A673 (cell line): ENCODE results near the gene DENND5B.

Source experiments
- EZH2 ChIP-seq: fragments of 200-600 bp; sonication (generic); IDR thresholded peaks from 2 replicates; pipeline ENCODE4 v1.6.1; 2017; ENCODE audit warnings: borderline replicate concordance, low read depth, mild to moderate bottlenecking, mixed read lengths, antibody characterized with exemption, low read length; ENCODE audit not compliant: poor library complexity, severe bottlenecking
- TF ChIP-seq, protein P1 (sequence below): fragments of 300-800, 200-600 bp; sonication (generic); conservative IDR thresholded peaks from 2 replicates; pipeline ENCODE4 v1.5.1; 2017; ENCODE audit warnings: low read depth, mild to moderate bottlenecking, antibody characterized with exemption, low read length, moderate library complexity, mixed read lengths

DNA sequence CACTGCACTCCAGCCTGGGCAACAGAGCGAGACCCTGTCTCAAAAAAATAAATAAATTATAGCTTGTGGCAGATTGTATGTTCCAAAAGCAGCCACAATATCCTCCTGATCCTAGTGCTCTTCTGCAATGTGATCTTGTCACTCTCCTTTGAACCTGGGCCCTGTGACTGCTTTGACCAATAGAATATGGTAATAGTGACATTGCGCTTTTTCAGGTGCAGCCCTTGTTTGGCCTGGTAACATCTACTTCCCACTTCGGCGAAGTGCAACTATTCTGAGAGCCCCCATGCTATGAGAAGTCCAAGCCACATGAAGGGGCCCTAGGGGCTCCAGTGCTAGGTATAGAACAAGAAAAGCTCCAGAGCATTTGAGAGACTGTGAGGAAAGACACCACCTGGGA, 31.1 kb upstream of the DENND5B start:
- TF ChIP-seq, protein P1, sequence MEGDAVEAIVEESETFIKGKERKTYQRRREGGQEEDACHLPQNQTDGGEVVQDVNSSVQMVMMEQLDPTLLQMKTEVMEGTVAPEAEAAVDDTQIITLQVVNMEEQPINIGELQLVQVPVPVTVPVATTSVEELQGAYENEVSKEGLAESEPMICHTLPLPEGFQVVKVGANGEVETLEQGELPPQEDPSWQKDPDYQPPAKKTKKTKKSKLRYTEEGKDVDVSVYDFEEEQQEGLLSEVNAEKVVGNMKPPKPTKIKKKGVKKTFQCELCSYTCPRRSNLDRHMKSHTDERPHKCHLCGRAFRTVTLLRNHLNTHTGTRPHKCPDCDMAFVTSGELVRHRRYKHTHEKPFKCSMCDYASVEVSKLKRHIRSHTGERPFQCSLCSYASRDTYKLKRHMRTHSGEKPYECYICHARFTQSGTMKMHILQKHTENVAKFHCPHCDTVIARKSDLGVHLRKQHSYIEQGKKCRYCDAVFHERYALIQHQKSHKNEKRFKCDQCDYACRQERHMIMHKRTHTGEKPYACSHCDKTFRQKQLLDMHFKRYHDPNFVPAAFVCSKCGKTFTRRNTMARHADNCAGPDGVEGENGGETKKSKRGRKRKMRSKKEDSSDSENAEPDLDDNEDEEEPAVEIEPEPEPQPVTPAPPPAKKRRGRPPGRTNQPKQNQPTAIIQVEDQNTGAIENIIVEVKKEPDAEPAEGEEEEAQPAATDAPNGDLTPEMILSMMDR, result no peak
- no peak for TF ChIP-seq EZH2
